MM.1S (cell line): ENCODE results near the gene DYNC1H1.

ENCODE experiments used
- DNase-seq: peaks from one replicate; pipeline ENCODE4 v3.0.0-alpha.2; 2015
- H2AFZ ChIP-seq: fragments of 300-600 bp; sonication (generic); 2 replicates; pipeline ENCODE4 v1.6.0; 2016; ENCODE audit warnings: antibody characterized with exemption, low read length
- H3F3A ChIP-seq: fragments of 300-600 bp; sonication (generic); 2 replicates; pipeline ENCODE4 v1.6.1; 2016; ENCODE audit warnings: mild to moderate bottlenecking, antibody characterized with exemption, low read length, moderate library complexity, mixed read lengths; ENCODE audit not compliant: insufficient read depth
- H3K27ac ChIP-seq: fragments of 300-600 bp; sonication (generic); 2 replicates; pipeline ENCODE4 v1.5.1; 2016; ENCODE audit warnings: mild to moderate bottlenecking, low read length
- H3K27me3 ChIP-seq: fragments of 300-600 bp; sonication (generic); replicated peaks from 2 replicates; pipeline ENCODE4 v1.6.0; 2016; ENCODE audit warnings: low read length; ENCODE audit not compliant: insufficient read depth
- H3K36me3 ChIP-seq: fragments of 300-600 bp; sonication (generic); replicated peaks from 2 replicates; pipeline ENCODE4 v1.6.1; 2016; ENCODE audit warnings: mild to moderate bottlenecking, low read length, mixed read lengths; ENCODE audit not compliant: insufficient read depth
- H3K4me1 ChIP-seq: fragments of 300-600 bp; sonication (generic); 2 replicates; pipeline ENCODE4 v1.6.1; 2016; ENCODE audit warnings: low read length, mixed read lengths
- H3K4me2 ChIP-seq: fragments of 300-600 bp; sonication (generic); 2 replicates; pipeline ENCODE4 v1.6.0; 2016; ENCODE audit warnings: low read depth, low read length
- H3K4me3 ChIP-seq: fragments of 300-600 bp; sonication (generic); 2 replicates; pipeline ENCODE4 v1.5.1; 2016; ENCODE audit warnings: low read length, mixed read lengths
- H3K79me2 ChIP-seq: fragments of 300-600 bp; sonication (generic); 2 replicates; pipeline ENCODE4 v1.6.1; 2016; ENCODE audit warnings: mixed run types, low read length, mixed read lengths
- H3K9ac ChIP-seq: fragments of 300-600 bp; sonication (generic); 2 replicates; pipeline ENCODE4 v1.6.1; 2016; ENCODE audit warnings: low read length, mixed read lengths
- H3K9me2 ChIP-seq: fragments of 300-600 bp; sonication (generic); replicated peaks from 2 replicates; pipeline ENCODE4 v1.6.1; 2016; ENCODE audit warnings: mild to moderate bottlenecking, low read length, mixed read lengths; ENCODE audit not compliant: insufficient read depth
- H3K9me3 ChIP-seq: fragments of 300-600 bp; sonication (generic); replicated peaks from 2 replicates; pipeline ENCODE4 v1.6.1; 2016; ENCODE audit warnings: mild to moderate bottlenecking, low read length, mixed read lengths; ENCODE audit not compliant: insufficient read depth
- H4K20me1 ChIP-seq: fragments of 300-600 bp; sonication (generic); 2 replicates; pipeline ENCODE4 v1.6.1; 2016; ENCODE audit warnings: mild to moderate bottlenecking, low read length, moderate library complexity, mixed read lengths; ENCODE audit not compliant: insufficient read depth
- EZH2 ChIP-seq: fragments of 300-600 bp; sonication (generic); optimal IDR thresholded peaks from 2 replicates; pipeline ENCODE3; 2017; ENCODE audit warnings: low read depth, mild to moderate bottlenecking, antibody characterized with exemption, low read length, mixed read lengths
- EZH2phosphoT487 ChIP-seq: fragments of 300-600 bp; sonication (generic); IDR thresholded peaks from 2 replicates; pipeline ENCODE4 v1.6.1; 2018; ENCODE audit warnings: antibody characterized with exemption, low read length
- TF ChIP-seq, protein P1 (sequence below): fragments of 300-600 bp; sonication (generic); IDR thresholded peaks from 2 replicates; pipeline ENCODE4 v1.5.1; 2016; ENCODE audit warnings: antibody characterized with exemption, low read length, mixed read lengths

The DYNC1H1 gene

DNA sequence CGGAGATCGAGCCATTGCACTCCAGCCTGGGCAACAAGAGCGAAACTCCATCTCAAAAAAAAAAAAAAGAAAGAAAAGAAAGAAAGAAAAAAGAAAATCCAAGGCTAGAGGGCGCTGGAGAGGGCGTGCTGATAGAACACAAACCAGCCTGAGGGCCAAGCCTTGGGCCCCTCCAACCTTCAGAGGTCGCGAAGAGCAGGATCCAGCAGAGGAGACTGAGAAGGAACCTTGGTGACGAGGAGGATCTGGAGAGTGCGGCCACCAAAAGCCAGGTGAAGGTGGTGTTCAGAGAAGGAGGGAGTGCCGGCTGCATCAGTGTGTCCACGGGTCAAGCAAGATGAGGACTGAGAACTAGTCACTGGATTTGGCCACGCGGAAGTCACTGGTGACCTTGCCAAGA, 4.1 kb upstream of the DYNC1H1 start:
- no peak for TF ChIP-seq EZH2phosphoT487
- TF ChIP-seq EZH2 = no peak
- TF ChIP-seq, protein P1, sequence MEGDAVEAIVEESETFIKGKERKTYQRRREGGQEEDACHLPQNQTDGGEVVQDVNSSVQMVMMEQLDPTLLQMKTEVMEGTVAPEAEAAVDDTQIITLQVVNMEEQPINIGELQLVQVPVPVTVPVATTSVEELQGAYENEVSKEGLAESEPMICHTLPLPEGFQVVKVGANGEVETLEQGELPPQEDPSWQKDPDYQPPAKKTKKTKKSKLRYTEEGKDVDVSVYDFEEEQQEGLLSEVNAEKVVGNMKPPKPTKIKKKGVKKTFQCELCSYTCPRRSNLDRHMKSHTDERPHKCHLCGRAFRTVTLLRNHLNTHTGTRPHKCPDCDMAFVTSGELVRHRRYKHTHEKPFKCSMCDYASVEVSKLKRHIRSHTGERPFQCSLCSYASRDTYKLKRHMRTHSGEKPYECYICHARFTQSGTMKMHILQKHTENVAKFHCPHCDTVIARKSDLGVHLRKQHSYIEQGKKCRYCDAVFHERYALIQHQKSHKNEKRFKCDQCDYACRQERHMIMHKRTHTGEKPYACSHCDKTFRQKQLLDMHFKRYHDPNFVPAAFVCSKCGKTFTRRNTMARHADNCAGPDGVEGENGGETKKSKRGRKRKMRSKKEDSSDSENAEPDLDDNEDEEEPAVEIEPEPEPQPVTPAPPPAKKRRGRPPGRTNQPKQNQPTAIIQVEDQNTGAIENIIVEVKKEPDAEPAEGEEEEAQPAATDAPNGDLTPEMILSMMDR = peak; percentile 28
- Histone ChIP-seq H3K9ac (no peak overlapping the region), H3K36me3 (no peaks in the 10 kb centered on the region), H3K9me2 (no peaks in the 10 kb centered on the region), H3K9me3 (no peaks in the 10 kb centered on the region), H3K27me3 (no peaks in the 10 kb centered on the region), H3F3A (no peaks in the 10 kb centered on the region), H3K79me2 (peaks cover 6% of the 10 kb centered on the region), H3K27ac (no peak overlapping the region), H2AFZ (0 out of 2 replicates have a peak overlapping the region, but pooled peaks have one; percentile 48), H3K4me3 (no peak overlapping the region), H4K20me1 (no peaks in the 10 kb centered on the region), H3K4me1 (no peaks in the 10 kb centered on the region), H3K4me2 (no peak overlapping the region; the same call in 1 of the 2 replicates)
- DNase-seq = peak; percentile 14

DNA sequence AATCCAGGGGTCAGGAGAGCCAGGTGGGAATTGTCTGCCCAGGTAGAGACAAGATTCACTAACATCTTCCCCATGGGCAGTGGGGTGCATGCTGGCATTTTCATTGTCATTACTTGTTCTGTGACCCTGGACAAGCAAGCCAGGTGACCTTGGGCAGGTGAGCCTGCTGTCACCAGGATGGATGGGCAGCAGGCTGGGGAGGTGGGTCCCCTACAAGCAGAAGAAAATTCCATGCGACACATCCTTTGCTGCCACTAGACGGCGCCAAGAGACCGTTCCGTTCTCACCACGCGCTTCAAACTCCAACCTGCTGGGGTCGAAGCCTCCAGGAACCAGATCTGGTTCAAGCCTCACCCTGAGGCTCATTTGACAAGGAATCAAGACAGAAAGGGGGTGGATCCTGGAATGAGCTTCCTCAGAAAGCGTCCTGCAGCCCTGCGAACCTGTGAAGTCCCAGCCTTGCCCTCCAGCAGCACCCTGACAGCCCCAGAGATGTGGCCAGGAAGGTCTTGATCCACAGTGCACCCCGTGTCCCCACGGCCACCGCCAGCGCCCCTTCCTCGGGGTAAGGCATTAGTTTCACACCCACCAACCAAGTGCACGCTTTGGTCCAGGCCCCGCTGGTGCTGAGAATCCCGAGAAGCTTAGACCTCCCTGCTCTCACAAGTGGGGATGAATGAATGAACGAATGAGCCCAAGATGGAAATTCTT, 3.2 kb upstream of the DYNC1H1 start:
- H4K20me1 ChIP-seq = no peaks in the 10 kb centered on the region
- peaks cover 15% of the 10 kb centered on the region for H3K79me2 ChIP-seq
- no peaks in the 10 kb centered on the region for H3K27me3 ChIP-seq
- DNase-seq = peak; percentile 61
- no peak overlapping the region for H3K9ac ChIP-seq
- H3K4me3 ChIP-seq = no peak overlapping the region
- no peaks in the 10 kb centered on the region for H3K9me2 ChIP-seq
- no peak overlapping the region for H3K4me2 ChIP-seq
- H2AFZ ChIP-seq = peak overlapping the region; percentile 42; the same call in 1 of the 2 replicates
- no peaks in the 10 kb centered on the region for H3K36me3 ChIP-seq
- H3K27ac ChIP-seq = no peak overlapping the region
- no peaks in the 10 kb centered on the region for H3K9me3 ChIP-seq
- no peaks in the 10 kb centered on the region for H3F3A ChIP-seq
- no peak for TF ChIP-seq EZH2
- TF ChIP-seq, protein P1 = peak; percentile 63
- TF ChIP-seq EZH2phosphoT487 = no peak
- no peaks in the 10 kb centered on the region for H3K4me1 ChIP-seq

DNA sequence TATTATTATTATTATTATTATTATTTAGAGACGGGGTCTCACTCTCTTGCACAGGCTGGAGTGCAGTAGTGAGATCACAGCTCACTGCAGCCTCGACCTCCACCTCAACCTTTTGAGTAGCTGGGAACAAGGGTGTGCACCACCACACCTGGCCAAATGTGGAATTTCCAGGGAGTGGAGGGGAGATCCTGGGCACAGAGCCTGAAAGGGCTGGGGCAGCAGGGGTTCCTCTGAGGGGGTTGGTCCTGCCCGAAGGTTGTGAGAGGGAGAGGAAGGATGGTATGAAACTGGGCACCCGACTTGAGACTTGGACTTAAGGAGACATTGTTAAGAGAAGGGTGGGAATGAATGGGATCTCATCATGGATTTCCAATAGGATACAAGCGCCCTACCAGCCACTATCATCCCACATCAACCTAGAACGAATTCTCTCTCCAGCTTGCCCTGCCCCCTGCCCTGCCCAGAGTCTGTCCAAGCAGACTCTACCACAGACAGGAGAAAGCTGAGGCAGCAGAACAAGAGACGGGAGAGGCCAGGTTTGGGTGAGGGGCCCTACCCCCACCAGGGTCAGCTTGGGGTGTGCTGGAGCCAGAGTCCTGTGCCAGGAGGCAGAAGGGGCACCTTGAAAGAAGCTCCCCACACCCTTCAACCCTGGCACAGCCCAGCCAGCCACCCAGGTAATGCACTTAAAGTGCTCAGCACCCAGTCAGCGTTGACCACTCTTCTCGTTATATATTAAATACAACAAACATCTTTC, 2.4 kb upstream of the DYNC1H1 start:
- Histone ChIP-seq H3K9me2 (no peaks in the 10 kb centered on the region), H3K4me3 (no peak overlapping the region), H3K79me2 (peaks cover 23% of the 10 kb centered on the region), H3K4me2 (no peak overlapping the region), H3K27ac (no peak overlapping the region), H3K4me1 (no peaks in the 10 kb centered on the region), H3K36me3 (no peaks in the 10 kb centered on the region), H3F3A (no peaks in the 10 kb centered on the region), H4K20me1 (no peaks in the 10 kb centered on the region), H3K27me3 (no peaks in the 10 kb centered on the region), H3K9me3 (no peaks in the 10 kb centered on the region), H2AFZ (no peak overlapping the region), H3K9ac (no peak overlapping the region)
- no peak for TF ChIP-seq EZH2phosphoT487
- TF ChIP-seq, protein P1 = no peak
- no peak for TF ChIP-seq EZH2
- DNase-seq = no peak
